ENCODE measurements around the gene PLA2G4A.

PLA2G4A gene

DNA sequence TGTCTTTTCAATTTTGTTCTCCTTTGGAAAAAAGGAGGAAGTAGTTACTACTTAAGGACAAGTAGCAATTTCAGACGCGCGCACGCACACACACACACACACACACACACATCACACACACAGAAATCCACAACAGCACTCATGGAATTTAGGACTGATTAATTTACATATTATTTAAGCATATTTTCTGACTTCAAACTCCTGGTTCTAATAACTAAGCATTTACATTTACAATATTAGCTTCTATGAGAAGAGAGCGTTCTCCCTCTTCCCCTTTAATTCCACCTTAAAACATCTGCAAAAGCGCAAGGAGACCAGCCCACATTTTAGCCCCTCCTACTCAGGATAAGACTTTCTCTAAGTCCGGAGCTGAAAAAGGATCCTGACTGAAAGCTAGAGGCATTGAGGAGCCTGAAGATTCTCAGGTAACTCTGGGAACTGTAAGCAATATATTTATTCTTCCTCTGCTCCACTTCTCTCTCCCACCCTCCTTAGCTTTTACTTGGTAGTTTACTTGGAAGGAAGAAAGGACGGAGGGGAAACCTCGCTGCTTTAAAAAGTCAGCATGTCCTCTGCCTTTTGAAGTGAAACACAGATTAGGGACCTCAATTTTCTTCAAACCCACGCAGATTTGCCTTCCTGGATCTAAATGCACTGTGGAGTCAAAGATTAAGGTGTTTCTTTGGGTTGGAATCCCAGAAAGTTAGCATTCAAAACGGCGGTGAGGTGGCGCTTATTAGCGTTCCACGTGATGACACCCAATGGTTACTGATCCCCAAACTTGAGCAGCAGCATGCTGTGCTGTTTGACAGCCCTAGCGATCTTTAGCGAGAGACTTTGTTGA, at the start of gene PLA2G4A:
Gene PLA2G4A (plus strand): TSS at position 339 of the 844 bp plus-strand sequence. CDS start 25,406 bp downstream, outside the sequence.
- H3K4me3 ChIP-seq (ENCODE audit: severe bottlenecking): peak within 1 kb of the TSS; percentile 50
- H3K27ac ChIP-seq (ENCODE audit: poor library complexity, severe bottlenecking): peak within 1 kb of the TSS; percentile 45
- H3K36me3 ChIP-seq (ENCODE audit: low read depth): no peaks in the 10 kb centered on the region
- TF ChIP-seq, protein P1, sequence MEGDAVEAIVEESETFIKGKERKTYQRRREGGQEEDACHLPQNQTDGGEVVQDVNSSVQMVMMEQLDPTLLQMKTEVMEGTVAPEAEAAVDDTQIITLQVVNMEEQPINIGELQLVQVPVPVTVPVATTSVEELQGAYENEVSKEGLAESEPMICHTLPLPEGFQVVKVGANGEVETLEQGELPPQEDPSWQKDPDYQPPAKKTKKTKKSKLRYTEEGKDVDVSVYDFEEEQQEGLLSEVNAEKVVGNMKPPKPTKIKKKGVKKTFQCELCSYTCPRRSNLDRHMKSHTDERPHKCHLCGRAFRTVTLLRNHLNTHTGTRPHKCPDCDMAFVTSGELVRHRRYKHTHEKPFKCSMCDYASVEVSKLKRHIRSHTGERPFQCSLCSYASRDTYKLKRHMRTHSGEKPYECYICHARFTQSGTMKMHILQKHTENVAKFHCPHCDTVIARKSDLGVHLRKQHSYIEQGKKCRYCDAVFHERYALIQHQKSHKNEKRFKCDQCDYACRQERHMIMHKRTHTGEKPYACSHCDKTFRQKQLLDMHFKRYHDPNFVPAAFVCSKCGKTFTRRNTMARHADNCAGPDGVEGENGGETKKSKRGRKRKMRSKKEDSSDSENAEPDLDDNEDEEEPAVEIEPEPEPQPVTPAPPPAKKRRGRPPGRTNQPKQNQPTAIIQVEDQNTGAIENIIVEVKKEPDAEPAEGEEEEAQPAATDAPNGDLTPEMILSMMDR (IDR thresholded peaks at IDR 0.05; ENCODE audit: poor library complexity, severe bottlenecking): no peak
- ATAC-seq (ENCODE audit: low read depth): peak; percentile 96
- peaks cover 11% of the 10 kb centered on the region for H3K4me1 ChIP-seq (ENCODE audit: insufficient read depth, poor library complexity, severe bottlenecking)
- no peak for DNase-seq (ENCODE audit: low spot score)
- no peaks in the 10 kb centered on the region for H3K27me3 ChIP-seq (ENCODE audit: insufficient read depth, poor library complexity, severe bottlenecking)
- no peaks in the 10 kb centered on the region for H3K9me3 ChIP-seq (ENCODE audit: severe bottlenecking)

DNA sequence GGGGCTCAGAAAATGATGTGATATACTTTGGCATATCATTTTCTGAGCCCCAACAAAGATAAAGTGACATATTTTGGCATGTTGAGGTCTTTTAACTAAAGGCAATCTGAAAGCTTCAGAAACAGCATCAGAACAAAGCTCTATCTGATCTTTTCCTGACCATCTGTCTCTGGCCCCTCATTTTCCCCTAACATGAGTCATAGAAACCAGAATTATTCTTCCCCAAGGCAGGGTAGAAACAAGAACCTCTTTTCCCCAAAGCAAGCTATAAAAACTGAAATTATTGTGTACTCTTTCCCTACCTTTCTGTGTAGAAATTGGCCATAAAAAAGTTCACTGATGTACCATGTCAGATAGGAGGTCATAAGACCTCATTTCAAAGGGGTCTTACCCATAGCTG, 48.7 kb upstream of the PLA2G4A start:
- Histone ChIP-seq H3K4me1 (ENCODE audit: insufficient read depth, poor library complexity, severe bottlenecking) (peaks cover 4% of the 10 kb centered on the region), H3K27me3 (ENCODE audit: insufficient read depth, poor library complexity, severe bottlenecking) (no peaks in the 10 kb centered on the region), H3K36me3 (ENCODE audit: low read depth) (no peaks in the 10 kb centered on the region), H3K9me3 (ENCODE audit: severe bottlenecking) (no peaks in the 10 kb centered on the region), H3K27ac (ENCODE audit: poor library complexity, severe bottlenecking) (no peak overlapping the region), H3K4me3 (ENCODE audit: severe bottlenecking) (no peak overlapping the region)
- TF ChIP-seq, protein P1 (IDR thresholded peaks at IDR 0.05; ENCODE audit: poor library complexity, severe bottlenecking): no peak
- DNase-seq (ENCODE audit: low spot score): no peak
- ATAC-seq (ENCODE audit: low read depth): no peak

DNA sequence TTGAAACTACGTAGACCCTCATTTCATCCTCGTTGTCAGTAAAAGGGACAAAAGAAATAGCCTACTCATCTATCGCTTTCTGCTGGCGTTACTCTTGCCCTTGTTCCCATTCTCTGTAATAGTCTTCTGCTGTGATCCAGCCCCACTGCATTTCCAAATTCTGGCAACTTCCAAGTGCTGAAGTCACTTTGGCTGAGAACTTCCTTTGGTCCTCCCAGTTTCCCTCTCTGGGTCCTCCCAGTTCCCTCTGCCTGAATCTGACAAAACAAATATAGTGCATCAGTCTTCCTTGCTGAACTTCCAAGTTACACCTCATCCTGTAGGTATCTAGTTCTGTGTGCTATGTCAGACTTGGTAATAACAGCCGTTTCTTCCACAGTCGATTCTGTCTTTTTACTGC, 47.0 kb upstream of the PLA2G4A start:
- H3K9me3 ChIP-seq (ENCODE audit: severe bottlenecking): no peaks in the 10 kb centered on the region
- peaks cover 2% of the 10 kb centered on the region for H3K4me1 ChIP-seq (ENCODE audit: insufficient read depth, poor library complexity, severe bottlenecking)
- no peaks in the 10 kb centered on the region for H3K27me3 ChIP-seq (ENCODE audit: insufficient read depth, poor library complexity, severe bottlenecking)
- H3K27ac ChIP-seq (ENCODE audit: poor library complexity, severe bottlenecking): no peak overlapping the region
- TF ChIP-seq, protein P1 (IDR thresholded peaks at IDR 0.05; ENCODE audit: poor library complexity, severe bottlenecking): no peak
- DNase-seq (ENCODE audit: low spot score) (no peak), ATAC-seq (ENCODE audit: low read depth) (no peak)
- H3K4me3 ChIP-seq (ENCODE audit: severe bottlenecking): no peak overlapping the region
- no peaks in the 10 kb centered on the region for H3K36me3 ChIP-seq (ENCODE audit: low read depth)

DNA sequence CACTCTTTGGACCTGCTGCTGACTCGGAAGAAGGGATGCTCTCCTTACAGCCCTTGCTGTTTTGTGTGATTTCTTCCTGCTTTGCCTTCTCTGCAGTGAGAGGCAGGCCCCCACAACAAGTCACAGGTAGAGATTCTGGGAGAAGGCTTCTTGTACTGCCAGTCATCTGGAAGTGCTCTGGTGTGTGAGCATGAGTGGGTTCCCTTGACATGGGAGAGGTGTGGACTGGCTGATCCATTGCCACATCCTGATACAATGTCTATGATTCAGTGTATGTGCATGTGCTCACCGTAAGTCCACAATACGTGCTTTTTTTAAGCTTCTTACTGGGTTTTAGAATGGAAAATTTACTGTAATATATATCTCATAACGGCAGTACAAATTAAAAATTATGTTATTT, 46.0 kb upstream of the PLA2G4A start:
- Histone ChIP-seq H3K27ac (ENCODE audit: poor library complexity, severe bottlenecking) (no peak overlapping the region), H3K4me3 (ENCODE audit: severe bottlenecking) (no peak overlapping the region), H3K27me3 (ENCODE audit: insufficient read depth, poor library complexity, severe bottlenecking) (no peaks in the 10 kb centered on the region), H3K36me3 (ENCODE audit: low read depth) (no peaks in the 10 kb centered on the region), H3K9me3 (ENCODE audit: severe bottlenecking) (no peaks in the 10 kb centered on the region), H3K4me1 (ENCODE audit: insufficient read depth, poor library complexity, severe bottlenecking) (peaks cover 2% of the 10 kb centered on the region)
- ATAC-seq (ENCODE audit: low read depth): peak; percentile 51; the same call in 2 of the 3 replicates
- no peak for DNase-seq (ENCODE audit: low spot score)
- TF ChIP-seq, protein P1 (IDR thresholded peaks at IDR 0.05; ENCODE audit: poor library complexity, severe bottlenecking): no peak

DNA sequence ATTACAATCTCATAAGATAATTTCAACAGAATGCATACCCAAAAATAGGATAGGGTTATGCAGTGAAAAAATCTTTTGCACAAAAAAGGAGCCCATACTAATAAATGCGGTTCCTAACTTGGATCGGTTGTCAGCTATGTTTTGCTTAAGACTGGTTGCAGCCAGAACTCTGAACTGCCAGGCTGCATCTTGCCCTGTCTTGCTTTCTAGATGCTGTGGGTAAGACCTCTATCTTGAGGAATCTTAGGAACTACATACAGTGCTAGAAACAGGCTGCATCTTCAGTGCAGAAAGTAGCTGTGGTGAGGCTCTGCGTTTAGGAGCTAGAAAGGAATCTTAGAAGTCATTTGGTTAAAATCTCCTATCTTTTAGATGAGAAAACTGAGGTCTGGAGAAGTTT, 45.6 kb upstream of the PLA2G4A start:
- no peaks in the 10 kb centered on the region for H3K9me3 ChIP-seq (ENCODE audit: severe bottlenecking)
- peaks cover 2% of the 10 kb centered on the region for H3K4me1 ChIP-seq (ENCODE audit: insufficient read depth, poor library complexity, severe bottlenecking)
- no peaks in the 10 kb centered on the region for H3K36me3 ChIP-seq (ENCODE audit: low read depth)
- no peaks in the 10 kb centered on the region for H3K27me3 ChIP-seq (ENCODE audit: insufficient read depth, poor library complexity, severe bottlenecking)
- no peak overlapping the region for H3K27ac ChIP-seq (ENCODE audit: poor library complexity, severe bottlenecking)
- DNase-seq (ENCODE audit: low spot score): no peak
- TF ChIP-seq, protein P1 (IDR thresholded peaks at IDR 0.05; ENCODE audit: poor library complexity, severe bottlenecking): no peak
- ATAC-seq (ENCODE audit: low read depth): no peak
- no peak overlapping the region for H3K4me3 ChIP-seq (ENCODE audit: severe bottlenecking)
